ENCODE results near the gene ROBO1. TPM values are rescaled to one million over a fixed set of nuclear protein-coding genes. Genes with fewer than 3 reads are reported as not detected.

Gene ROBO1
- total RNA-seq, 1 experiment from 2014 or later, result 73.4 TPM

GRCh38 chr3:79002465-79003372 lies 765.1 kb downstream of the ROBO1 start:
- no peak overlapping the region for H3K27ac ChIP-seq
- H3K27me3 ChIP-seq, result no peaks in the 10 kb centered on the region
- no peaks in the 10 kb centered on the region for H3K9me3 ChIP-seq (replicated peaks)
- H3K36me3 ChIP-seq, result 0 out of 2 replicates have a peak, but pooled peaks cover 2% of the 10 kb centered on the region
- DNase-seq, result no peak
- H3K4me1 ChIP-seq, result no peaks in the 10 kb centered on the region
- H3K4me3 ChIP-seq, result no peak overlapping the region

GRCh38 chr3:79001255-79001654 lies 766.5 kb downstream of the ROBO1 start:
- H3K36me3 ChIP-seq, result 0 out of 2 replicates have a peak, but pooled peaks cover 2% of the 10 kb centered on the region
- no peak overlapping the region for H3K4me3 ChIP-seq
- H3K27me3 ChIP-seq, result no peaks in the 10 kb centered on the region
- no peak overlapping the region for H3K27ac ChIP-seq
- no peaks in the 10 kb centered on the region for H3K9me3 ChIP-seq (replicated peaks)
- DNase-seq, result no peak
- no peaks in the 10 kb centered on the region for H3K4me1 ChIP-seq

GRCh38 chr3:78999139-78999538 lies 768.7 kb downstream of the ROBO1 start:
- 0 out of 2 replicates have a peak, but pooled peaks cover 2% of the 10 kb centered on the region for H3K36me3 ChIP-seq
- H3K27ac ChIP-seq, result no peak overlapping the region
- no peak for DNase-seq
- no peaks in the 10 kb centered on the region for H3K9me3 ChIP-seq (replicated peaks)
- H3K4me1 ChIP-seq, result no peaks in the 10 kb centered on the region
- no peak overlapping the region for H3K4me3 ChIP-seq
- H3K27me3 ChIP-seq, result no peaks in the 10 kb centered on the region

GRCh38 chr3:78995087-78995486 lies 772.7 kb downstream of the ROBO1 start:
- Histone ChIP-seq H3K9me3 (replicated peaks) (no peaks in the 10 kb centered on the region; the same call in 1 of the 2 replicates), H3K36me3 (0 out of 2 replicates have a peak, but pooled peaks cover 2% of the 10 kb centered on the region), H3K4me1 (no peaks in the 10 kb centered on the region), H3K27ac (no peak overlapping the region), H3K27me3 (no peaks in the 10 kb centered on the region), H3K4me3 (no peak overlapping the region)
- no peak for DNase-seq

- Histone ChIP-seq H3K9me3 (replicated peaks) (no peaks in the 10 kb centered on the region; the same call in 1 of the 2 replicates), H3K36me3 (0 out of 2 replicates have a peak, but pooled peaks cover 2% of the 10 kb centered on the region), H3K4me3 (no peak overlapping the region), H3K27ac (no peak overlapping the region), H3K27me3 (no peaks in the 10 kb centered on the region), H3K4me1 (no peaks in the 10 kb centered on the region)
- no peak for DNase-seq
These were observed 773.4 kb downstream of the ROBO1 start for GRCh38 chr3:78994174-78995027.

GRCh38 chr3:78993375-78993774 lies 774.4 kb downstream of the ROBO1 start:
- Histone ChIP-seq H3K27me3 (no peaks in the 10 kb centered on the region), H3K4me1 (no peaks in the 10 kb centered on the region), H3K4me3 (no peak overlapping the region), H3K36me3 (0 out of 2 replicates have a peak, but pooled peaks cover 2% of the 10 kb centered on the region), H3K9me3 (replicated peaks) (no peaks in the 10 kb centered on the region; the same call in 1 of the 2 replicates), H3K27ac (no peak overlapping the region)
- DNase-seq, result no peak

GRCh38 chr3:78992830-78993229 lies 775.0 kb downstream of the ROBO1 start:
- H3K4me1 ChIP-seq, result no peaks in the 10 kb centered on the region
- H3K9me3 ChIP-seq (replicated peaks), result no peaks in the 10 kb centered on the region; the same call in 1 of the 2 replicates
- no peak for DNase-seq
- no peak overlapping the region for H3K27ac ChIP-seq
- H3K4me3 ChIP-seq, result no peak overlapping the region
- no peaks in the 10 kb centered on the region for H3K36me3 ChIP-seq
- H3K27me3 ChIP-seq, result no peaks in the 10 kb centered on the region

- H3K27me3 ChIP-seq, result no peaks in the 10 kb centered on the region
- no peaks in the 10 kb centered on the region for H3K36me3 ChIP-seq
- no peak overlapping the region for H3K4me3 ChIP-seq
- H3K4me1 ChIP-seq, result no peaks in the 10 kb centered on the region
- DNase-seq, result no peak
- no peak overlapping the region for H3K27ac ChIP-seq
- no peaks in the 10 kb centered on the region; the same call in 1 of the 2 replicates for H3K9me3 ChIP-seq (replicated peaks)
These were observed 775.4 kb downstream of the ROBO1 start for GRCh38 chr3:78992400-78992799.

GRCh38 chr3:78991656-78992055 lies 776.1 kb downstream of the ROBO1 start:
- Histone ChIP-seq H3K36me3 (no peaks in the 10 kb centered on the region), H3K27ac (no peak overlapping the region), H3K27me3 (no peaks in the 10 kb centered on the region), H3K4me3 (no peak overlapping the region), H3K4me1 (no peaks in the 10 kb centered on the region), H3K9me3 (replicated peaks) (no peaks in the 10 kb centered on the region; the same call in 1 of the 2 replicates)
- DNase-seq, result no peak

- Histone ChIP-seq H3K36me3 (no peaks in the 10 kb centered on the region), H3K27ac (no peak overlapping the region), H3K9me3 (replicated peaks) (no peaks in the 10 kb centered on the region; the same call in 1 of the 2 replicates), H3K4me3 (no peak overlapping the region), H3K4me1 (no peaks in the 10 kb centered on the region), H3K27me3 (no peaks in the 10 kb centered on the region)
- no peak for DNase-seq
These were observed 777.6 kb downstream of the ROBO1 start for GRCh38 chr3:78990156-78990555.

GRCh38 chr3:78988324-78988723 lies 779.5 kb downstream of the ROBO1 start:
- no peaks in the 10 kb centered on the region for H3K4me1 ChIP-seq
- H3K27me3 ChIP-seq, result no peaks in the 10 kb centered on the region
- DNase-seq, result no peak
- no peak overlapping the region for H3K4me3 ChIP-seq
- H3K36me3 ChIP-seq, result no peaks in the 10 kb centered on the region; the same call in 1 of the 2 replicates
- H3K9me3 ChIP-seq (replicated peaks), result no peaks in the 10 kb centered on the region; the same call in 1 of the 2 replicates
- H3K27ac ChIP-seq, result no peak overlapping the region

- Histone ChIP-seq H3K4me1 (no peaks in the 10 kb centered on the region), H3K36me3 (no peaks in the 10 kb centered on the region; the same call in 1 of the 2 replicates), H3K4me3 (no peak overlapping the region), H3K9me3 (replicated peaks) (no peaks in the 10 kb centered on the region), H3K27ac (no peak overlapping the region), H3K27me3 (no peaks in the 10 kb centered on the region)
- no peak for DNase-seq
These were observed 781.2 kb downstream of the ROBO1 start for GRCh38 chr3:78986416-78987101.

- Histone ChIP-seq H3K36me3 (no peaks in the 10 kb centered on the region; the same call in 1 of the 2 replicates), H3K4me3 (no peak overlapping the region), H3K4me1 (no peaks in the 10 kb centered on the region), H3K27ac (no peak overlapping the region), H3K9me3 (replicated peaks) (no peaks in the 10 kb centered on the region), H3K27me3 (no peaks in the 10 kb centered on the region)
- no peak for DNase-seq
These were observed 781.8 kb downstream of the ROBO1 start for GRCh38 chr3:78985981-78986380.

GRCh38 chr3:78979028-78979427 lies 788.8 kb downstream of the ROBO1 start:
- Histone ChIP-seq H3K27ac (no peak overlapping the region), H3K4me1 (peaks cover 3% of the 10 kb centered on the region; the same call in 1 of the 2 replicates), H3K4me3 (no peak overlapping the region), H3K27me3 (no peaks in the 10 kb centered on the region), H3K36me3 (peaks cover 2% of the 10 kb centered on the region), H3K9me3 (replicated peaks) (no peaks in the 10 kb centered on the region)
- no peak for DNase-seq

Data from SJCRH30 (cell line).